Measurements from ENCODE around the gene ABLIM2.

The ABLIM2 gene

GRCh38 chr4:8158710-8159536 lies at the start of gene ABLIM2:
Gene ABLIM2 (minus strand): TSS chr4:8158813. CDS start chr4:8158689, 124 bp downstream.
- DNase-seq (ENCODE audit: low read depth): peak; percentile 85
- TF ChIP-seq CTCF (conservative IDR thresholded peaks at IDR 0.05; ENCODE audit: low read depth, low read length): no peak
- peak within 1 kb of the TSS; percentile 82 for H3K4me3 ChIP-seq (ENCODE audit: low read length)

- no peak for DNase-seq (ENCODE audit: low read depth)
- H3K4me3 ChIP-seq (ENCODE audit: low read length): no peak overlapping the region
- no peak for TF ChIP-seq CTCF (conservative IDR thresholded peaks at IDR 0.05; ENCODE audit: low read depth, low read length)
Observed at GRCh38 chr4:8207314-8207713, 48.7 kb upstream of the ABLIM2 start.

- H3K4me3 ChIP-seq (ENCODE audit: low read length): no peak overlapping the region
- no peak for TF ChIP-seq CTCF (conservative IDR thresholded peaks at IDR 0.05; ENCODE audit: low read depth, low read length)
- no peak for DNase-seq (ENCODE audit: low read depth)
Observed at GRCh38 chr4:8205749-8206611, 47.4 kb upstream of the ABLIM2 start.

GRCh38 chr4:8205241-8205707 lies 46.7 kb upstream of the ABLIM2 start:
- H3K4me3 ChIP-seq (ENCODE audit: low read length): no peak overlapping the region
- DNase-seq (ENCODE audit: low read depth): no peak
- TF ChIP-seq CTCF (conservative IDR thresholded peaks at IDR 0.05; ENCODE audit: low read depth, low read length): no peak

GRCh38 chr4:8204576-8205227 lies 46.1 kb upstream of the ABLIM2 start:
- no peak for DNase-seq (ENCODE audit: low read depth)
- no peak for TF ChIP-seq CTCF (conservative IDR thresholded peaks at IDR 0.05; ENCODE audit: low read depth, low read length)
- no peak overlapping the region for H3K4me3 ChIP-seq (ENCODE audit: low read length)

GRCh38 chr4:8203817-8204216 lies 45.2 kb upstream of the ABLIM2 start:
- TF ChIP-seq CTCF (conservative IDR thresholded peaks at IDR 0.05; ENCODE audit: low read depth, low read length): no peak
- DNase-seq (ENCODE audit: low read depth): no peak
- no peak overlapping the region for H3K4me3 ChIP-seq (ENCODE audit: low read length)

Data from retinal pigment epithelial cell (primary cell).